HG02678 (cell line): Measurements from ENCODE around the gene ATP6V0E2.
"Not testable (repeated sequence)": the region's sequence is repeated elsewhere in the genome, so short reads cannot be mapped to it uniquely, and the experiment has no call there.

Source experiments
- ATAC-seq: cut with Tn5 transposase; IDR thresholded peaks from one replicate; pipeline ENCODE4 v1.9.1; 2021; ENCODE audit warnings: mild to moderate bottlenecking, moderate library complexity; ENCODE audit not compliant: unreplicated experiment

Gene ATP6V0E2

DNA sequence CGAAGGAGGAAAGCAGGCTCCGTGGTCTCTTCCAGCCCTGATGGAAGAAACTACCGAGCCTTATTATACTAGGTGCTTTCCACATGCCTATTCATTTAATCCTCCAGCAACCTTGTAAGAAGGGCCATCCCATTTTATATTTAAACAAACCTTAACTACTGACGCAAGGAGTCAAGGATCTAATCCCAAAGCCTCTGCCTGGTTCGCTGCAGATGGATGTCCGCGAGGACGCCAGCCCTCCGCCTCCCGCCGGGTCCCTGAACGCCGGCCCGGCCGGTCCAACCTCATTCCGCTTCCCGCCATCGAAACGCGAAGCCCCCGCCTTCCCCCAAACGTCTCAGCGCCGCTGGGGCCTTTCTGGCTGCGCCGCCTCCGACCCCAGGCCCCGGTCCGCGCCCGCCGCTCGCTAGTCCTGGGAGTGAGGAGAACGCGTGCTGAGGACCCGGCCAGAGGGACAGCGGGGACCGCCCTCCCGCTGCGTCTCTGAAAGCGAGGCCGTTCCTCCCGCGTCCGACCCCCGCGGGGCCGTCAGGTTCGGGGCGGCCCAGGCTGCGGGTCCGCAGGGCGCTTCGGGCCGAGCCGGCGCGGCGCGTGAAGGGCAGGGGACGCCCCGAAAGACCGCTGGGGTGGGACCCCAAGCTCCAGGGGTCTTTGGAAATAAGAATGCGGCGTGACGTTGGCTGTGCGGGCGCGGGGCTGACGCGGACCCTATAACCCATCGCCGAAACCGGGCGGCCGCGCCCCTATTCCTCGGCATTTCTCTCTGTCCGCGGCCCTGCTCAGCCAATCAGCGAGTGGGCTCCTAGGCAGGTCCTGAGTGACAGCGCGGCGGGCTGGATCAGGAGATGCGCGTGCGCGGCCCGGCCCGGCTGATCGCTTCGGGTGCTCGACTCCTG, at the start of gene ATP6V0E2:
Gene ATP6V0E2 (plus strand): TSS at position 896 of the 896 bp plus-strand sequence. CDS start 97 bp downstream, outside the sequence.
- peak; percentile 93 for ATAC-seq

DNA sequence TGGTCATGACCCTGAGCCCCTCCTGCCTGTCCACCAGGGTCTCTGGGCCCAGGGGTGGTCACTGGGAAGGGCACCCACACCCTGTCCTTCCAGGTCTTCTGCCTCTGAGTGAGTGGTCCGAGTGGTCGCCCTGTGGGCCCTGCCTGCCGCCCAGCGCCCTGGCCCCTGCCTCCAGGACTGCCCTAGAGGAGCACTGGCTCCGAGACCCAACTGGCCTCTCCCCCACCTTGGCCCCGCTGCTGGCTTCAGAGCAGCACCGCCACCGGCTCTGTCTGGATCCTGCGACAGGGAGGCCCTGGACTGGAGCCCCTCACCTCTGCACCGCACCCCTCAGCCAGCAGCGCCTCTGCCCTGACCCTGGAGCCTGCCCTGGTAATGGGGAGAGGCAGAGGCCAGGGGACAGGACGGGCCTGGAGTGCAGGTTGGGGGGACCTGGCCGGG, 49.4 kb upstream of the ATP6V0E2 start:
- ATAC-seq, result no peak

DNA sequence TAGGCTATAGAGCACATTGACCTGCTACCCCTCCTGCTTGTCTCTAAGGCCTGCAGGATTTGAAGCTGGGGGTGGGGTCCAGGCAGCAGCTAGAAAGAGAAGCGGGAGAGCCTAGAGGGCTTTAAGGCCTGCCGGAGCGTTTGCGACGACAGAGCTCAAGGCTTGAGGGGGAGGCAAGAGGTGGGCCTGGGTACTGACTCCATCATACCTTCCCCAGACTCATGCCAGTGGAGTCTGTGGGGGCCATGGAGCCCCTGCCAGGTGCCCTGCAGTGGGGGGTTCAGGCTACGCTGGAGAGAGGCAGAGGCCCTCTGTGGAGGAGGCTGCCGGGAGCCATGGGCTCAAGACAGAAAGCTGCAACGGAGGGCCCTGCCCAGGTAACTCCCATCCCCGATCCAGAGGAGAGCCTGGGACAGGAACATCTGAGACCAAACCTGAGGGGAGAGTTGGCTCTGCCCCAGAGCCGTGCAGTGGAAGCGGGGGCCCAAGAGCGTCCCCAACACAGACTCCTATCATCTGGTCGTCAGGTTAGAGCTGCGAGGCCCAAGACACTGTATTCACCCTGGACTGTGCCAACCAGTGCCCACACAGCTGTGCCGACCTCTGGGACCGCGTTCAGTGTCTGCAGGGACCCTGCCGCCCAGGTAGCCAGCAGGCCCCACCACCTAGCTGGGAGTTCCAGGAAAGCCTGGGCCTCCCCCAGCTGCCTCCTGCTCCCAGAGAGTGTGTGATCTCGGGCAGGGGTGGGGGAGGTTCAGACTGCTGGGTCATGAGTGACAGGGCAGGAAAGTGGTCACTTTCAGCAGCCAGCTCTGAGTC, 48.8 kb upstream of the ATP6V0E2 start:
- no peak for ATAC-seq

- ATAC-seq, result no peak
Measured at GRCh38 chr7:149825567-149826343, 48.0 kb upstream of the ATP6V0E2 start.

DNA sequence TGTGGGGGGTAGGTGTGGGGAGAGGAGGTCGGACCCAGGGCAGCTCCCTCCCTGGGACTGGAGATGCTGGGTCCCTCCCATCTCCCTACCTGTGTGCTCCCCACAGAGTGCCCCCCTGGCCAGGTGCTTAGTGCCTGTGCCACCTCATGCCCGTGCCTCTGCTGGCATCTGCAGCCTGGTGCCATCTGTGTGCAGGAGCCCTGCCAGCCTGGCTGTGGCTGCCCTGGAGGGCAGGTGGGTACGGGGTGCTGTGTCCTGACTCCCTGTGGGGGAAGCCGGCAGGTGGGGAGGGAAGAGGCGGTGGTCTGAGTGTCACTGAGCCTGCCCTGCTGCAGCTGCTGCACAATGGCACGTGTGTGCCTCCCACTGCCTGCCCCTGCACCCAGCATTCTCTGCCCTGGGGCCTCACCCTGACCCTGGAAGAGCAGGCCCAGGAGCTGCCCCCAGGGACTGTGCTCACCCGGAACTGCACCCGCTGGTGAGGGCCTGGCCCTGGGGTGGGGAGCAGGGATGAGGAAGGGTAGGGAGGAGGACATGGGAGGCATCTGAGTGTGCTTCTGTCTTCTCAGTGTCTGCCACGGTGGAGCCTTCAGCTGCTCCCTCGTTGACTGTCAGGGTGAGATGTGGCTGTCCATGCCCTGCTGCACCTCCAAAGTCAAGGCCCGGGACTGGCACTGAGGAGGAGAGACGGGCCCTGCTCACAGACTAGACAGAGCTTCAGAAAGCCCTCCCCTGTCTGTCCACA, 47.3 kb upstream of the ATP6V0E2 start:
- ATAC-seq, result no peak

GRCh38 chr7:149827089-149827981, 46.4 kb upstream of the ATP6V0E2 start:
- ATAC-seq, result no peak

DNA sequence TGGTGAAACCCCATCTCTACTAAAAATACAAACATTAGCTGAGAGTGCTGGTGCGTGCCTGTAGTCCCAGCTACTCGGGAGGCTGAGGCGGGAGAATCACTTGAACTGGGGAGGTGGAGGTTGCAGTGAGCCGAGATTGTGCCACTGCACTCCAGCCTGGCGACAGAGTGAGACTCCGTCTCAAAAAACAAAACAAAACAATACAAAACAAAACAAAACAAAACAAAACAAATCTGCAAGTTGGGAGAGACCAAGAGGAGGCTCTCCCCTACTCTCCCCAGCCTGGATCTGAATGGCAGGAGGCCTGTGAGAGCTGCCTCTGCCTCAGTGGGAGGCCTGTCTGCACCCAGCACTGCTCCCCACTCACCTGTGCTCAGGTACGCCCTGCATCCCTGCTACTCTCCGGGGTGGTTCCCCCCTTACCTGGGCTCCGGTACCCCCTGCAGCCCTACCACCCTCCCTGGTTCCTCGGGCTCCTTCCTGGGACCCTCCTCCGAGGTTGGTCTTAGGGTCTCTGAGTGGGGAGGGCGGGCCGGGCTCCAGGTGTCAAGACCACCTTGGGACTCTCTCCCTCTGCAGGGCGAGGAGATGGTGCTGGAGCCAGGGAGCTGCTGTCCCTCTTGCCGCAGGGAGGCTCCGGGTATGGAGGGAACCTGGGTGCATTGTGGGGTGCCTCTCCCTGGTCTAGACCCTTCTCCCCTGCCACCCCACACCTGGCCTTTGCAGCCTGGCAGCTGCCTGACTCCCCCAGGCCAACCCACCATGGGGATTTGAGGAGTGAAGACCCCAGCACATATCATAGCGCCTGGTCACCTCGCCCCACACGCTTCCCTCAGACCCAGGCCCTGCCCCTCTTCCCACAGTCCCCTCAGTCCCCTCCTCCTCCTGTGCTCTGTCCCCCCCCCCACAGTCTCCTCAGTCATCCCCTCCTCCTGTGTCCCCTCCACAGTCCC, 45.1 kb upstream of the ATP6V0E2 start:
- no peak for ATAC-seq

- not testable (repeated sequence) for ATAC-seq
Measured at GRCh38 chr7:149830527-149830926, 43.2 kb upstream of the ATP6V0E2 start.

DNA sequence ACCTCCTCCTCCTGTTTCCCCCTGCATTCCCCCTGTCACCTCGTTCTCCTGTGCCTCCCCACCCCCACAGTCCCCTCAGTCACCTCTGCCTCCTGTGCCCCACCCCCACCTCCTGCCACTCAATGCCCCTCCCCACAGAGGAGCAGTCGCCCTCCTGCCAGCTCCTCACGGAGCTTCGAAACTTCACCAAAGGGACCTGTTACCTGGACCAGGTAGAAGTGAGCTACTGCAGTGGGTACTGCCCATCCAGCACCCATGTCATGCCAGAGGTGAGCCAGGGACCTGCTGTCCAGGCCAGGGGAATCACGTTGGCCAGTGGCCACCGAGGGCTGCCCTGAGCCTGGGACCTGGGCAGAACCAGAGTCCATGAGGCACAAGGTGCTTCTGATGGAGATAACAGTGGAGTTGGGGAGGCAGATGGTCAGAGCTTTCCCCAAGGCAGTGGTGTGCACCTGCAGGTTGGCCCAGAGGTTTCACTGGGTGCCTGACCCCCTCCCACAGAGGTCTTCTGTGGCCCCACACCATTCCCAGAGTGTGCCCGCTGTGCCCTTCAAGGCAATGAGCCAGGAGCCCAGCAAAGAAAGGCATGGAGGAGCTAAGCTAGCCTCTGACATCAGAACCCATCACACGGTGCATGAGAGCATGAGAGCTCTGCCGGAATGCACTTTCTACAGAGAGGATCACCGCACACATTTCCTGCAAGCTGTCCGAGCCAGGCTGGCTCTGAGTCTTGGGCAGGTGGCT, 42.6 kb upstream of the ATP6V0E2 start:
- ATAC-seq, result no peak

DNA sequence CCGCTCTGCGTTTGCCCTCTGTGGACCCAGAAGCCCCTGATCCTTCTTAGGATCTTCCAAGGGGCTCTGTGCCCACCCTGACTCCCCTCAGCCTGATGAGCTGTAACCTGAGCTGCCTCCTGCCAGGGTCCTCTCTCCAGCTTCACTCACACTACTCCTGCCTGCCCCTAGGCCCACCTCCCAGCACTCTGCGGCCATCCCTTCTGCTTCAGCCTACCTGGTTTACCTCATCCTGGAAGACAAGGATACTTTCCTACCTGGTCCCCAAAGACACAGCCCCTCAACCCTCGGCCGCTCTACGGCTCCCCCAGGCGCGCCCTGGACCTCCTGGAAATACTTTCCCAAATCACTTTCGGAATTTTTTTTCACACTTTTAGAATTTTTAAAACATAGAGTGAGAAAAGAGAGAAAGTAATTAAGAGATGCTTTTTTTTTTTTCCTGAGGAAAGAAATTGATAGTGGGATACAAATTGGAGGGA, 42.0 kb upstream of the ATP6V0E2 start:
- no peak for ATAC-seq

DNA sequence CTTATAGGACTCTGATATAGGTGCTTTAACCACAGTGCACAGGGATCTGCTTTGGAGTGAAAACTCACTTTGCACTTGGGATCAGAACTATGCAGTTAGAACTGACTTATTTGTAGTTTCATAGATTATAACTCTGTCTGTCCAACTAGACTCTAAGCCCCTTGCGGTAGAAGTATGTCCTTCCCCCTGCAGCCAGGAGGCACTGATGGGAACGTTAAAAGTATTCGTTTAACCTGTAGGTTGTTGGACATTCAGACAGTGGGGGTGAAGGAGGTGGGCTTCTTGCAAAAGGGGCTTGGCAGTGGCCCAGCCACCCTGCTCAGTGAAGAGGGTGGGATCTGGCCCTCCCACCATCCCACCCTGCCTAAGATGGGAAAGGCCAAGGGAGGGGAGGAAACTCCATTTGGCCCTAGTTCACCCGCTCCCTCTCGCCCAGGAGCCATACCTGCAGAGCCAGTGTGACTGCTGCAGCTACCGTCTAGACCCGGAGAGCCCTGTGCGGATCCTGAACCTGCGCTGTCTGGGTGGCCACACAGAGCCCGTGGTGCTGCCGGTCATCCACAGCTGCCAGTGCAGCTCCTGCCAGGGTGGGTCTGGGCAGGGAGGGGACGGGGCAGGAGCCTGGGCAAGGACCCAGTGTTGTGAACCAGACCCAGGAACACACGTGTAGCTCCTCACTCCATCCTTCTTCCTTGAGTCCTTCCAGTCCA, 41.3 kb upstream of the ATP6V0E2 start:
- ATAC-seq, result no peak

DNA sequence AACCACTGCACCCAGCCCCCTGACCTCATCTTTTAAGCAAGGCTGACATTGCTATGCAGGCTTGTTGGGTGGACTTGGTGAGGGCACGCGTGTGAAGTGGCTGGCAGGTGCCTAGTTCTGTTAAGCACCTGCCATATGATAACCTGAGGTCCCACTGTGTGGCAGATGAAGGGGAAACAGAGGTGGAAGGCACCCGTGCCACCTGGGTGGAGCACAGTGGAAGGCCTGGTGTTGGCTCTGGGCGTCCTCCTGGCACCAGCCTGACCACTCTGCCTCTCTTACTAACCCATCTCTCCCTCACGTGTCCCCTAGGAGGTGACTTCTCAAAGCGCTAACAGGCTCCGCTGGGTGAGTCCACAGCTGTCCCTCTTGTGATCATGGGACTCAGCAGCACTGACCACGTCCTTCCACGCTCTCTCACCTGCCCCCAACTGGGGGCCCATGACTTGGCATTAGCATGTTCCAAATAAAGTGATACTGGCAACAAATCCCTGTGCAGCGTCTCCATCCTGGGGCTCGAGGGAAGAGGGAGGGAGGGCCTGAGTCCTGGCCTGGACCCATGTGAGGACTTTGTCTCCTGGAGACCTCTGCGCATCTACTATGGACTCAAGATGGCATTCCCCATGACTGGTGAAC, 40.2 kb upstream of the ATP6V0E2 start:
- ATAC-seq, result no peak

GRCh38 chr7:149834601-149835000, 39.2 kb upstream of the ATP6V0E2 start:
- no peak for ATAC-seq

DNA sequence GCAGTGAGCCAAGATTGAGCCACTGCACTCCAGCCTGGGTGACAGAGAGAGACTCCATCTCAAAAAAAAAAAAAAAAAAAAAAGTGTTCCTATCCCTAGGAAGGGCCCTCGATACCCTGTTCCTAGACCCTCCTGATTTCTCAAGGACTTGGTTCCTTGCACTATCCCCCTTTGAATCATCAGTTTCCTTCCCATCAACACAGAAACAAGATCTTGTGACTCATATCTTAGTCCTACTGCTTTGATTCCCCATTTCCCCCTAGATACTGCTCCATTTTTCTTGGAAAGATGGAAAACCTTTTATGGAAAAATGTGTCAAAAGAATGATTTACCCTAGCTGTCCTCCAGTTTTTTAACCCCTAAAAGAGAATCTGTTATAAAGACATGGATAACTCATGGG, 37.3 kb upstream of the ATP6V0E2 start:
- no peak for ATAC-seq

GRCh38 chr7:149837564-149838223, 36.1 kb upstream of the ATP6V0E2 start:
- ATAC-seq, result no peak
